Choroid plexus epithelial cell (primary cell): ENCODE measurements around the gene RGS11.

ENCODE experiments used
- DNase-seq: peaks from one replicate; pipeline ENCODE4 v3.0.0-alpha.2; 2010; ENCODE audit warnings: low read depth
- H3K4me3 ChIP-seq: 2 replicates; pipeline ENCODE4 v1.5.1; 2011; ENCODE audit warnings: low read depth, mild to moderate bottlenecking, control low read depth, low read length, moderate library complexity
- CTCF ChIP-seq: conservative IDR thresholded peaks from 2 replicates; pipeline ENCODE4 v1.5.1; 2011; ENCODE audit warnings: low read depth, mild to moderate bottlenecking, control low read depth, inconsistent platforms, low read length, moderate library complexity

The RGS11 gene

GRCh38 chr16:280005-280460 lies 4.3 kb upstream of the RGS11 start:
- no peak overlapping the region for H3K4me3 ChIP-seq
- TF ChIP-seq CTCF: no peak
- no peak for DNase-seq

- no peak overlapping the region for H3K4me3 ChIP-seq
- no peak for TF ChIP-seq CTCF
- no peak for DNase-seq
These were observed 3.8 kb upstream of the RGS11 start for GRCh38 chr16:279531-279930.

GRCh38 chr16:278863-279366 lies 3.2 kb upstream of the RGS11 start:
- DNase-seq: peak; percentile 69
- H3K4me3 ChIP-seq: no peak overlapping the region
- TF ChIP-seq CTCF: no peak

GRCh38 chr16:276426-277077 lies 808 bp upstream of the RGS11 start:
- H3K4me3 ChIP-seq: no peak overlapping the region
- no peak for DNase-seq
- TF ChIP-seq CTCF: no peak

GRCh38 chr16:275041-275641 lies 603 bp downstream of the RGS11 start:
- DNase-seq: no peak
- TF ChIP-seq CTCF: no peak
- H3K4me3 ChIP-seq: peak overlapping the region; percentile 32

GRCh38 chr16:273547-274421 lies 2.0 kb downstream of the RGS11 start:
- DNase-seq: no peak
- no peak for TF ChIP-seq CTCF
- H3K4me3 ChIP-seq: no peak overlapping the region
